Measurements from ENCODE around the gene ARID3A. TPM values are rescaled to one million over a fixed set of nuclear protein-coding genes. Genes with fewer than 3 reads are reported as not detected.

The ARID3A gene
- total and polyA plus RNA-seq, 4 donors, result 7.7 to 29.7 (median 19.8) TPM

DNA sequence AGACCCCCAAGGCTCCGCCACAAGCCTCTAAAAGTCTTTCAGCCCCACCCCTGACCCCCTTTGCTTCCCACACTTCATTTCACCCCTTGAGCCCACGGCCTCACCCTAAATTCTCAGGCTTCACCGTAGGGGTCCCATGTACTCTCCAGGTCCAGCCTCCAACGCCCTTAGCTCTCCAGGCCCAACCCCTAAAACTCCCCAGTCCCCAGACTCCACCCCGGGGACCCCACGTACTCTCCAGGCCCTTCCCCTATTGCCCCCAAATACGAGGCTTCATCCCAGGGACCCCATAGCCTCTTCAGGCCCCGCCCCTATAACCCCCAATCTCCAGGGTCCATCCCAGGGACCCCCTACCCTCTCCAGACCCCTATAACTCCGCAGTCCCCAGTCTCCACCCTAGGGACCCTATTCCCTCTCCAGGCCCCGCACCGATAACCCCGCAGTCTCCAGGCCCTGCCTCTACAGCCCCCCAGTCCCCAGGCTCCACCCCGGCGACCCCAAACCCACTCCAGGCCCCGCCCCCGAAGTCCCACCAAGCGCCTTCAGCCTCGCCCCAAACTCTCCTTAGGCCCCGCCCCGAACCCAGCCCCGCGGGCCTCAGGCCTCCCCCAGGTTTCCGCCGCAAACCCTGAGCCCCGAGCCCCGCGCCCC, 33.5 kb upstream of the ARID3A start:
- Histone ChIP-seq H3K4me1 (ENCODE audit: control insufficient read depth in 5 of 5, insufficient read depth in 5 of 5, low read length in 5 of 5) (peaks cover 0 to 6% (median 0%) of the 10 kb centered on the region in 5 donors), H3K4me3 (peak overlapping the region; percentile 89), H3K9me3 (ENCODE audit: control insufficient read depth in 4 of 4, insufficient read depth in 3 of 4, low read length in 3 of 4) (no peaks in the 10 kb centered on the region), H3K9ac (ENCODE audit: insufficient read depth in 1 of 2, low read length in 2 of 2) (peak overlapping the region; percentile 72 to 88), H3K36me3 (ENCODE audit: control insufficient read depth in 4 of 4, insufficient read depth in 4 of 4, low read length in 4 of 4) (peaks cover 0 to 25% (median 13%) of the 10 kb centered on the region in 4 donors), H3K27me3 (ENCODE audit: control insufficient read depth in 3 of 3, insufficient read depth in 3 of 3, low read length in 2 of 3) (no peaks in the 10 kb centered on the region), H3K27ac (ENCODE audit: low read depth in 1 of 2, low read length in 1 of 2) (peak overlapping the region in 1 of 2 donors; percentile 37)
- DNase-seq (peak in 1 of 3 donors; percentile 16), ATAC-seq (ENCODE audit: insufficient read depth, low FRiP score) (no peak)
- TF ChIP-seq, protein P1, sequence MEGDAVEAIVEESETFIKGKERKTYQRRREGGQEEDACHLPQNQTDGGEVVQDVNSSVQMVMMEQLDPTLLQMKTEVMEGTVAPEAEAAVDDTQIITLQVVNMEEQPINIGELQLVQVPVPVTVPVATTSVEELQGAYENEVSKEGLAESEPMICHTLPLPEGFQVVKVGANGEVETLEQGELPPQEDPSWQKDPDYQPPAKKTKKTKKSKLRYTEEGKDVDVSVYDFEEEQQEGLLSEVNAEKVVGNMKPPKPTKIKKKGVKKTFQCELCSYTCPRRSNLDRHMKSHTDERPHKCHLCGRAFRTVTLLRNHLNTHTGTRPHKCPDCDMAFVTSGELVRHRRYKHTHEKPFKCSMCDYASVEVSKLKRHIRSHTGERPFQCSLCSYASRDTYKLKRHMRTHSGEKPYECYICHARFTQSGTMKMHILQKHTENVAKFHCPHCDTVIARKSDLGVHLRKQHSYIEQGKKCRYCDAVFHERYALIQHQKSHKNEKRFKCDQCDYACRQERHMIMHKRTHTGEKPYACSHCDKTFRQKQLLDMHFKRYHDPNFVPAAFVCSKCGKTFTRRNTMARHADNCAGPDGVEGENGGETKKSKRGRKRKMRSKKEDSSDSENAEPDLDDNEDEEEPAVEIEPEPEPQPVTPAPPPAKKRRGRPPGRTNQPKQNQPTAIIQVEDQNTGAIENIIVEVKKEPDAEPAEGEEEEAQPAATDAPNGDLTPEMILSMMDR (IDR thresholded peaks at IDR 0.05; ENCODE audit: control extremely low read depth, extremely low read depth), result no peak
- 4 to 6% methylated on average over 21 to 27 of the region's 27 CpGs for whole genome bisulfite sequencing, 2 donors

DNA sequence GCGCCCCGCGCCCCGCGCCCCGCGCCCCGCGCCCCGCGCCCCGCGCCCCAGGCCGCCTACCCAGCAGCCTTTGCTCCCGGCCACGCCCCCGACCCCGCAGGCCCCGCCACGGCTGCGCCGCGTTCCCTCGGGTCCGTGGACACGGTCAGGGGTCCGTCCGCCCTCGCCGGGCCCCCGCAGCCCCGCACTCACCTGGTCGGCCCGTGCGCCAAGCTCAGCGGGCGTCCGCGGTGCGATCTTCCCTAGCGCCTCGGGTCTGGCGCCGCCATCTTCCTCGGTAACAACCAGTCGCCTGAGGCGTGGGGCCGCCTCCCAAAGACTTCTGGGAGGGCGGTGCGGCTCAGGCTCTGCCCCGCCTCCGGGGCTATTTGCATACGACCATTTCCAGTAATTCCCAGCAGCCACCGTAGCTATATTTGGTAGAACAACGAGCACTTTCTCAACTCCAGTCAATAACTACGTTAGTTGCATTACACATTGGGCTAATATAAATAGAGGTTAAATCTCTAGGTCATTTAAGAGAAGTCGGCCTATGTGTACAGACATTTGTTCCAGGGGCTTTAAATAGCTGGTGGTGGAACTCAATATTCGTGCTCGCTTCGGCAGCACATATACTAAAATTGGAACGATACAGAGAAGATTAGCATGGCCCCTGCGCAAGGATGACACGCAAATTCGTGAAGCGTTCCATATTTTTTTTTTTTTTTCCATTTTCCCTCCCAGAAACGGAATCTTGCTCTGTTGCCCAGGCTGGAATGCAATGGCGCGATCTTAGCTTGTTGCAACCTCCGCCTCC, 32.7 kb upstream of the ARID3A start, which contains the start of the genes MED16 and RNU6-9:
Gene MED16, minus strand, starts transcription at position 294 of the 796 bp plus-strand sequence. CDS start 2,056 bp downstream, outside the sequence.
Gene RNU6-9, plus strand, starts transcription at position 591 of the 796 bp plus-strand sequence.
- ATAC-seq (ENCODE audit: insufficient read depth, low FRiP score) (peak; percentile 94), DNase-seq (peak; percentile 94 to 98 (median 97))
- peak within 1 kb of the TSS; percentile 88 to 100 for H3K9ac ChIP-seq (ENCODE audit: insufficient read depth in 1 of 2, low read length in 2 of 2)
- H3K27me3 ChIP-seq (ENCODE audit: control insufficient read depth in 3 of 3, insufficient read depth in 3 of 3, low read length in 2 of 3), result no peaks in the 10 kb centered on the region
- no peaks in the 10 kb centered on the region for H3K9me3 ChIP-seq (ENCODE audit: control insufficient read depth in 4 of 4, insufficient read depth in 3 of 4, low read length in 3 of 4)
- TF ChIP-seq, protein P1 (IDR thresholded peaks at IDR 0.05; ENCODE audit: control extremely low read depth, extremely low read depth), result no peak
- peaks cover 0 to 6% (median 0%) of the 10 kb centered on the region in 5 donors for H3K4me1 ChIP-seq (ENCODE audit: control insufficient read depth in 5 of 5, insufficient read depth in 5 of 5, low read length in 5 of 5)
- H3K27ac ChIP-seq (ENCODE audit: low read depth in 1 of 2, low read length in 1 of 2), result peak within 1 kb of the TSS; percentile 82 to 94
- peak within 1 kb of the TSS; percentile 89 for H3K4me3 ChIP-seq
- WGBS, 2 donors, result 1 to 2% methylated on average over 50 to 69 of the region's 69 CpGs
- peaks cover 0 to 28% (median 11%) of the 10 kb centered on the region in 4 donors for H3K36me3 ChIP-seq (ENCODE audit: control insufficient read depth in 4 of 4, insufficient read depth in 4 of 4, low read length in 4 of 4)

DNA sequence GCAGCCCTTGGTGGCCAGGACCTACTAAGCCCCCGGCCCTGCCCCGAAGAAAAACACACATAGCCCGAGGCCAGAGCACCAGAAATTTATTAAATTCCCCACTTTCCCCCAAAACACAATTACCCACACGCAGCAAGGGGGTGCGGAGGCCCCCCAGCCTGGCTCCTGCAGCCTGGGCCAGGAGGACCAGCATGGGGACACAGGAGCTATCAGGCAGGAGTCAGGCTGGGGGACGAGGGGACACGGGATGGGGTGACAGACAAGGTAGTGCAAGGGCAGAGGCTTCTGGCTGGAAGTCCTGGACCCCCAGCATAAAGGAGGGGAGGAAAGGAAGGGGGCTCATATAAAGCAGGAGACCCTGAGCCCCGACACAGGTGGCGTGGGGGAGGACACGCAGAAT, 29.4 kb upstream of the ARID3A start:
- no peak for ATAC-seq (ENCODE audit: insufficient read depth, low FRiP score)

More for the DNA sequence above, 29.4 kb upstream of the ARID3A start:
- DNase-seq, result no peak
- H3K9me3 ChIP-seq (ENCODE audit: control insufficient read depth in 4 of 4, insufficient read depth in 3 of 4, low read length in 3 of 4), result no peaks in the 10 kb centered on the region
- TF ChIP-seq, protein P1 (IDR thresholded peaks at IDR 0.05; ENCODE audit: control extremely low read depth, extremely low read depth), result no peak
- no peaks in the 10 kb centered on the region for H3K27me3 ChIP-seq (ENCODE audit: control insufficient read depth in 3 of 3, insufficient read depth in 3 of 3, low read length in 2 of 3)
- no peak overlapping the region for H3K4me3 ChIP-seq
- 93 to 97% methylated on average over 10 of the region's 10 CpGs for WGBS, 2 donors
- H3K36me3 ChIP-seq (ENCODE audit: control insufficient read depth in 4 of 4, insufficient read depth in 4 of 4, low read length in 4 of 4), result peaks cover 0 to 24% (median 3%) of the 10 kb centered on the region in 4 donors
- no peak overlapping the region for H3K9ac ChIP-seq (ENCODE audit: insufficient read depth in 1 of 2, low read length in 2 of 2)
- no peak overlapping the region for H3K27ac ChIP-seq (ENCODE audit: low read depth in 1 of 2, low read length in 1 of 2)
- peaks cover 0 to 6% (median 0%) of the 10 kb centered on the region in 5 donors for H3K4me1 ChIP-seq (ENCODE audit: control insufficient read depth in 5 of 5, insufficient read depth in 5 of 5, low read length in 5 of 5)

Data from lung (tissue), 12 donors.